Central memory CD8-positive, alpha-beta T cell (primary cell): ENCODE data around the gene ATP2B2.
A peak's percentile ranks its signal among the peaks of the same experiment; 100 is the strongest.

Experiments
- ATAC-seq: fragments of 150-1000 bp; cut with Tn5 transposase; replicated peaks from 2 replicates; pipeline ENCODE4 v1.10.0; 2022; ENCODE audit warnings: mild to moderate bottlenecking, moderate FRiP score, moderate number of reproducible peaks; ENCODE audit not compliant: poor library complexity, severe bottlenecking; ENCODE audit errors: extremely low read depth
- DNase-seq, 2 donors: peaks; one replicate each; pipeline ENCODE4 v3.0.0; 2021; ENCODE audit warnings: low spot score in 2 of 2
- H3K27ac Mint-ChIP-seq: one replicate; pipeline ENCODE4 v1.8.0; 2022; ENCODE audit warnings: low read depth, mild to moderate bottlenecking, moderate library complexity, mixed read lengths
- H3K27me3 Mint-ChIP-seq: one replicate; pipeline ENCODE4 v1.8.0; 2022; ENCODE audit warnings: mixed read lengths
- H3K36me3 Mint-ChIP-seq: one replicate; pipeline ENCODE4 v1.8.0; 2022; ENCODE audit warnings: mild to moderate bottlenecking, moderate library complexity, mixed read lengths; ENCODE audit not compliant: insufficient read depth
- H3K4me1 Mint-ChIP-seq: one replicate; pipeline ENCODE4 v1.8.0; 2022; ENCODE audit warnings: mixed read lengths
- H3K4me3 Mint-ChIP-seq: one replicate; pipeline ENCODE4 v1.8.0; 2022; ENCODE audit warnings: mild to moderate bottlenecking, moderate library complexity, mixed read lengths
- H3K9me3 Mint-ChIP-seq: one replicate; pipeline ENCODE4 v1.8.0; 2022; ENCODE audit warnings: mixed read lengths

Gene ATP2B2

GRCh38 chr3:10426346-10427220 lies 78.8 kb downstream of the ATP2B2 start:
- H3K4me3 Mint-ChIP-seq: no peak overlapping the region
- no peaks in the 10 kb centered on the region for H3K36me3 Mint-ChIP-seq
- ATAC-seq (no peak), DNase-seq (no peak)
- H3K4me1 Mint-ChIP-seq: no peaks in the 10 kb centered on the region
- no peaks in the 10 kb centered on the region for H3K9me3 Mint-ChIP-seq
- no peak overlapping the region for H3K27ac Mint-ChIP-seq
- H3K27me3 Mint-ChIP-seq: no peaks in the 10 kb centered on the region

- no peak for DNase-seq
- Mint-ChIP-seq H3K4me1 (peaks cover 5% of the 10 kb centered on the region), H3K9me3 (no peaks in the 10 kb centered on the region), H3K4me3 (no peak overlapping the region), H3K36me3 (no peaks in the 10 kb centered on the region), H3K27ac (no peak overlapping the region), H3K27me3 (no peaks in the 10 kb centered on the region)
- no peak for ATAC-seq
Observed at GRCh38 chr3:10423171-10423882, 82.1 kb downstream of the ATP2B2 start.

GRCh38 chr3:10421996-10422395 lies 83.4 kb downstream of the ATP2B2 start:
- no peaks in the 10 kb centered on the region for H3K27me3 Mint-ChIP-seq
- no peak for DNase-seq
- no peak for ATAC-seq
- H3K36me3 Mint-ChIP-seq: no peaks in the 10 kb centered on the region
- H3K9me3 Mint-ChIP-seq: no peaks in the 10 kb centered on the region
- no peak overlapping the region for H3K27ac Mint-ChIP-seq
- no peak overlapping the region for H3K4me3 Mint-ChIP-seq
- peaks cover 5% of the 10 kb centered on the region for H3K4me1 Mint-ChIP-seq

- no peak overlapping the region for H3K27ac Mint-ChIP-seq
- H3K4me3 Mint-ChIP-seq: no peak overlapping the region
- no peak for ATAC-seq
- peaks cover 5% of the 10 kb centered on the region for H3K4me1 Mint-ChIP-seq
- H3K9me3 Mint-ChIP-seq: no peaks in the 10 kb centered on the region
- no peaks in the 10 kb centered on the region for H3K36me3 Mint-ChIP-seq
- DNase-seq: no peak
- H3K27me3 Mint-ChIP-seq: peaks cover 8% of the 10 kb centered on the region
Observed at GRCh38 chr3:10420745-10421475, 84.5 kb downstream of the ATP2B2 start.

GRCh38 chr3:10419637-10420232 lies 85.7 kb downstream of the ATP2B2 start:
- H3K4me1 Mint-ChIP-seq: peaks cover 5% of the 10 kb centered on the region
- no peak overlapping the region for H3K4me3 Mint-ChIP-seq
- H3K27me3 Mint-ChIP-seq: peaks cover 20% of the 10 kb centered on the region
- no peaks in the 10 kb centered on the region for H3K36me3 Mint-ChIP-seq
- H3K27ac Mint-ChIP-seq: no peak overlapping the region
- no peaks in the 10 kb centered on the region for H3K9me3 Mint-ChIP-seq
- no peak for DNase-seq
- ATAC-seq: peak; percentile 58

- Mint-ChIP-seq H3K27me3 (peaks cover 21% of the 10 kb centered on the region), H3K27ac (no peak overlapping the region), H3K9me3 (no peaks in the 10 kb centered on the region), H3K4me1 (peaks cover 5% of the 10 kb centered on the region), H3K36me3 (no peaks in the 10 kb centered on the region), H3K4me3 (no peak overlapping the region)
- DNase-seq (no peak), ATAC-seq (no peak)
Observed at GRCh38 chr3:10417847-10418246, 87.5 kb downstream of the ATP2B2 start.

GRCh38 chr3:10416730-10417300 lies 88.6 kb downstream of the ATP2B2 start:
- Mint-ChIP-seq H3K36me3 (no peaks in the 10 kb centered on the region), H3K9me3 (no peaks in the 10 kb centered on the region), H3K27me3 (peaks cover 21% of the 10 kb centered on the region), H3K27ac (no peak overlapping the region), H3K4me3 (no peak overlapping the region), H3K4me1 (peaks cover 5% of the 10 kb centered on the region)
- DNase-seq: no peak
- no peak for ATAC-seq

- no peaks in the 10 kb centered on the region for H3K36me3 Mint-ChIP-seq
Observed at GRCh38 chr3:10413041-10413440, 92.3 kb downstream of the ATP2B2 start.

GRCh38 chr3:10411598-10412332 lies 93.6 kb downstream of the ATP2B2 start:
- H3K27ac Mint-ChIP-seq: peak overlapping the region; percentile 46
- no peaks in the 10 kb centered on the region for H3K36me3 Mint-ChIP-seq
- no peak overlapping the region for H3K4me3 Mint-ChIP-seq
- H3K4me1 Mint-ChIP-seq: no peaks in the 10 kb centered on the region
- peaks cover 21% of the 10 kb centered on the region for H3K27me3 Mint-ChIP-seq
- ATAC-seq: no peak
- H3K9me3 Mint-ChIP-seq: no peaks in the 10 kb centered on the region
- no peak for DNase-seq

More at GRCh38 chr3:10413041-10413440, 92.3 kb downstream of the ATP2B2 start:
- no peak for DNase-seq
- no peak overlapping the region for H3K4me3 Mint-ChIP-seq
- H3K27ac Mint-ChIP-seq: no peak overlapping the region
- H3K9me3 Mint-ChIP-seq: no peaks in the 10 kb centered on the region
- ATAC-seq: no peak
- peaks cover 21% of the 10 kb centered on the region for H3K27me3 Mint-ChIP-seq
- H3K4me1 Mint-ChIP-seq: no peaks in the 10 kb centered on the region

- Mint-ChIP-seq H3K4me1 (no peaks in the 10 kb centered on the region), H3K27ac (no peak overlapping the region), H3K36me3 (no peaks in the 10 kb centered on the region), H3K27me3 (peaks cover 9% of the 10 kb centered on the region), H3K9me3 (no peaks in the 10 kb centered on the region), H3K4me3 (no peak overlapping the region)
- DNase-seq (no peak), ATAC-seq (no peak)
Observed at GRCh38 chr3:10410383-10411002, 94.9 kb downstream of the ATP2B2 start.

- no peak overlapping the region for H3K27ac Mint-ChIP-seq
- H3K9me3 Mint-ChIP-seq: no peaks in the 10 kb centered on the region
- no peak for ATAC-seq
- no peaks in the 10 kb centered on the region for H3K27me3 Mint-ChIP-seq
- H3K4me1 Mint-ChIP-seq: no peaks in the 10 kb centered on the region
- no peaks in the 10 kb centered on the region for H3K36me3 Mint-ChIP-seq
- no peak for DNase-seq
- H3K4me3 Mint-ChIP-seq: no peak overlapping the region
Observed at GRCh38 chr3:10408680-10409079, 96.7 kb downstream of the ATP2B2 start.
